Erythroblast (primary cell): ENCODE measurements around the gene ZNF140.

Source experiments
- GATA1 ChIP-seq: IDR thresholded peaks from 2 replicates; pipeline ENCODE4 v1.6.1; 2011; ENCODE audit warnings: low read depth, mild to moderate bottlenecking, control low read depth, low read length, moderate library complexity
- POLR2A ChIP-seq: IDR thresholded peaks from 2 replicates; pipeline ENCODE4 v1.6.1; 2011; ENCODE audit warnings: mild to moderate bottlenecking, low read length

- TF ChIP-seq POLR2A (no peak), GATA1 (no peak)
These were observed 65.3 kb downstream of the ZNF140 start for GRCh38 chr12:133145981-133146380.
